Right lung (tissue), 5 donors: ENCODE data around the gene CFAP58. TPM values are rescaled to one million over a fixed set of nuclear protein-coding genes. Genes with fewer than 3 reads are reported as not detected.

Experiments used
- DNase-seq, 2 donors: peaks; one replicate each; pipeline ENCODE4 v3.0.0-alpha.2; 2013
- polyA plus RNA-seq, 5 donors: library from polyadenylated mRNA; unstranded; fragments of 120-200 nt; gene quantifications; one replicate each; pipeline versions ENCODE4 v1.2.1 to v1.2.3, GENCODE V29; 2013; ENCODE audit warnings: inconsistent platforms in 1 of 5, low replicate concordance in 1 of 5; ENCODE audit not compliant: insufficient read length in 5 of 5, insufficient read depth in 1 of 5

CFAP58 gene
- polyA plus RNA-seq, 5 donors: 1.6 to 2.9 (median 1.6) TPM

- DNase-seq: no peak
These were observed 127.2 kb downstream of the CFAP58 start for GRCh38 chr10:104480797-104481196.

GRCh38 chr10:104483582-104483981 is 129.9 kb downstream of the CFAP58 start:
- no peak for DNase-seq

DNA sequence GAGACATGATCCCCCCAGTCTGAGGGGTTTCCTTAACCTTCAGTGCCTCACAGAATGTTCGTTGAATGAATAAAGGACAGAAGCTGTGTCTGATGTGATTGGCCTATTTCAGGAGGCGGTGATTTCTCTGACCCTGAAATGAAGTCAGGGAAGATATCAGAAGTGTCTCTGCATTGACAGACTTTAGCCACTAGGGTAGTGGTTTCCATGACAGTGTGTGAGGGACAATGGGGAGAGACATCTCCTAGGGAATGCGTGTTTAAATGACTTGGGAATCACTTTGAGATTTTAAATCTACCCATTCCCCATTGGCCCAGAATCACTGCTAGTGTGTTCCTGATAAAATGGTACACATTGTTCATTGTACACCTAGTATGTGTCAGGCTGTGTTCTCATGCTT is 132.0 kb downstream of the CFAP58 start:
- no peak for DNase-seq

DNA sequence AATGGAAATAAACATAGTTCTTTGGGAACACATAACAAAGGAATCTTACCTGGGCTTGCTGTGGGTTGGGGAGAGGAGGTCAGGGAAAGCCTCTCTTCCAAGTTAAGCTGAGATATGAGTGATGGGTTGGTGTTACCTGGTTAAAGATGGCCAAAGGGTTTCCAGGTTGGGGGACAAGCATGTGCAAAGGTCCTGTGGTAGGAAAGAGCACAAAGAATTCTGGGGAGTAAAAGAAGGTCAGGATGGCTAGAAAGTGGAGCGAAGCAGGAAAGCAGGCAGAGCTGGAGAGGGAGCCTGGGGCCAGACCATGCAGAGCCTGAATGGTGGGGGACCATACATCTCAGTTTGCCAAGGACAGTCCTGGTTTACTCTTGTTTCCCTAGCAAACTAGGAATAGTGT is 133.2 kb downstream of the CFAP58 start:
- no peak for DNase-seq

GRCh38 chr10:104487794-104488438 is 134.3 kb downstream of the CFAP58 start:
- DNase-seq: no peak

DNA sequence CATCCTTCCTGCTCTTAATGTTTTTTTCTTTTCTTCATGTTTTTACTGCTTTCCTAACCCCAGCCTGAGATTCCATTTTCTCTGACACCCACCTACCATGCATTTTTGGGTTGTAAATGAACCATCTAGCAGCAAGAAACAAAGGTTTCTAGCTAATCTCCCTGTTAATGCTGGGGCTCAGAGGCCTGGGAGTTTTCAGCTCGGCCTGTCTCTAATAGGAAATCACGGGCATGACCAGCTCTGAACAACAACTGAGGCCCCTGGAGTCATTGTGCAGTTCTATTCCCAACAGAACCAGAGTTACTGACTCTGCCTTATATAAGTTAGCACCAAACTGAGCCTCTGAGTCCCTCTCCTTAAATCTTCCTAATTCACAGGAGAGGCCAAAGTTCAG is 134.8 kb downstream of the CFAP58 start:
- DNase-seq: no peak

- no peak for DNase-seq
These were observed 138.8 kb downstream of the CFAP58 start for GRCh38 chr10:104492329-104492940.

GRCh38 chr10:104498347-104499081 is 144.9 kb downstream of the CFAP58 start:
- no peak for DNase-seq

DNA sequence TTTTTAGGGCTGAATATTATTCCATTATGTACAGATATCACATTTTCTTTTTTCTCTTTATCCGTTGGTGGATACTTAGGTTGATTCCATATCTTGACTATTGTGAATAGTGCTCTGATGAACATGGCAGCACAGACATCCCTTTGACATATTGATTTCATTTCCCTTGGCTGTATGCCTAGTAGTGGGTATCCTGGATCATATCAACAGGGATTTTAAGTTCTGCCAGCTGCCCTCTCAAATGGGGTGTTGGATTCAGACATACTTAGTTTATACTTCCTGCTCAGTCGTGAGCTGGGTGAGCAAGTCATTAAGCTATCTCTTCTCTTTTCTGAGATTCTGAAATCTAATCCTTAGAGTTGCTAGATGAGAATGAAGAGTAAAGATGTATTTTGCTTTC is 147.8 kb downstream of the CFAP58 start:
- no peak for DNase-seq

DNA sequence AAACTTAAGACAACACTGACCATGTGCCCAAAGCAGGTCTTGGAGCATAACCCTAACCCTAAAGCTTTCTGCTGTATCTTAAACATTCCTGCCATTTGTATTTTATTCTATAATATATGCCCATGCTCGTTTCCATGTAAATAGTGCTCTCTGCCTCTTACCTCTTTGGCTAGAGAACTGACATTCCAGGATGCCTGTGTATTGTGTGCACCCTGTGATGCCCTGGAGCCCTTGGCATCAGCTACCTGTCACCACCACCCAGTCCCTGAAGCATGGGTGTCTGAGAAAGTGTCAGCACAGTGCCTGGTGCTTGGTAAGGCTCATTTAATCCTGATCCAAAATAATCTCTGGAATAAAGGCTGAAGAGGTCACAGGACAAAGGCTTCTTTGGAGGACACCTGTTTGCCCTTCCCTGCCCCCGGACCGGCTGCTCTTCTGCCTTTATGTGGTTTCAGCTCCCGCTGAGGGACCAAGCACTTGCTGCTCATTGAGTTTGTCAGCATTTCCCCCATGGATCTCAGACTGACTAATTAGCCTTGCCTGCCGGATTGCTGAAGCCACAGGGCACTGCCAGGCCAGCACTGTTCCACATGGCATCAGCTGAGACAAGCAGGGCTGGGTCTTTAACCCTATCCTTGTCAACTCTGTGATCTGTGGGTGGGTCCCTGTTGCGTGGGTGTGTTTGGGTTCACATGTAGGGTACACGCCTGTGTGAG is 148.4 kb downstream of the CFAP58 start:
- no peak for DNase-seq

- no peak for DNase-seq
These were observed 149.3 kb downstream of the CFAP58 start for GRCh38 chr10:104502907-104503306.

Other genes with a start within 250 kb of the CFAP58 start
- 10 to 100 TPM in 4 of 5 donors, 1 to 10 TPM in 1; 8.9 to 15.0 (median 10.9) TPM for gene SFR1, start 231.7 kb upstream of the CFAP58 start, polyA plus RNA-seq
- gene CFAP43, start 121.5 kb upstream of the CFAP58 start, polyA plus RNA-seq: 10 to 100 TPM; 10.1 to 25.6 (median 16.5) TPM
- 100 to 1,000 TPM in 1 of 5 donors, 10 to 100 TPM in 4; 70.0 to 103 (median 94.1) TPM for gene GSTO1, start 98.9 kb upstream of the CFAP58 start, polyA plus RNA-seq
- 10 to 100 TPM; 21.9 to 32.2 (median 27.3) TPM for gene GSTO2, start 84.6 kb upstream of the CFAP58 start, polyA plus RNA-seq
- 10 to 100 TPM; 12.8 to 18.4 (median 17.2) TPM for gene ITPRIP, start 15.4 kb upstream of the CFAP58 start, polyA plus RNA-seq